ENCODE data around the gene MRPL32.

DNA sequence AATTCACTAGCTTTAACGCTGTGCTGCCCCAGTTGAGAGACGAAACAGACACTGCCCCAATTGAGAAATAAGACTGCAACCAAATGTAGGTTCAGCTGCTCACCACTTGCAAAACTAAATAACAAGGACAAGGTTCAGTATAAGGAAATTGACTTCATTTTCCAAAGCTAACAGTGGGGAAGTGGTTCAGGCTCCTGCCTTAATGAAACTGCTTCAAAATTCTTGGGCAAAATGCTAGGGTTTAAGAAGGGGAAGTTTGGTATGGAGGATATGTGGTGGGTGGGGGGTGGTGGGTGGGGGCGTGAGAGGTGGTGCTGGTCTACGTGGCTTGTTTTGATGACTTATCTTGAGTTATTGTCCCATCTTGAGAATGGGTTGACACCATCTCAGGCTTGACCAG is 21.8 kb downstream of the MRPL32 start:
- TF ChIP-seq, protein P1, sequence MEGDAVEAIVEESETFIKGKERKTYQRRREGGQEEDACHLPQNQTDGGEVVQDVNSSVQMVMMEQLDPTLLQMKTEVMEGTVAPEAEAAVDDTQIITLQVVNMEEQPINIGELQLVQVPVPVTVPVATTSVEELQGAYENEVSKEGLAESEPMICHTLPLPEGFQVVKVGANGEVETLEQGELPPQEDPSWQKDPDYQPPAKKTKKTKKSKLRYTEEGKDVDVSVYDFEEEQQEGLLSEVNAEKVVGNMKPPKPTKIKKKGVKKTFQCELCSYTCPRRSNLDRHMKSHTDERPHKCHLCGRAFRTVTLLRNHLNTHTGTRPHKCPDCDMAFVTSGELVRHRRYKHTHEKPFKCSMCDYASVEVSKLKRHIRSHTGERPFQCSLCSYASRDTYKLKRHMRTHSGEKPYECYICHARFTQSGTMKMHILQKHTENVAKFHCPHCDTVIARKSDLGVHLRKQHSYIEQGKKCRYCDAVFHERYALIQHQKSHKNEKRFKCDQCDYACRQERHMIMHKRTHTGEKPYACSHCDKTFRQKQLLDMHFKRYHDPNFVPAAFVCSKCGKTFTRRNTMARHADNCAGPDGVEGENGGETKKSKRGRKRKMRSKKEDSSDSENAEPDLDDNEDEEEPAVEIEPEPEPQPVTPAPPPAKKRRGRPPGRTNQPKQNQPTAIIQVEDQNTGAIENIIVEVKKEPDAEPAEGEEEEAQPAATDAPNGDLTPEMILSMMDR (IDR thresholded peaks at IDR 0.05): no peak
- TF ChIP-seq POLR2A (IDR thresholded peaks at IDR 0.05): no peak

Measured in esophagus squamous epithelium (tissue), 4 donors.